Activated CD4-positive, alpha-beta T cell treated with anti-CD3 and anti-CD28 coated beads, Interleukin-2, amount 10 ng/mL, durations not matched to agents 24 days and 14 days (primary cell): ENCODE data around the gene MALAT1. TPM values are rescaled to one million over a fixed set of nuclear protein-coding genes. Genes with fewer than 3 reads are reported as not detected.

Source experiments
- DNase-seq: peaks from one replicate; pipeline ENCODE4 v3.0.0; 2022
- H3K27ac Mint-ChIP-seq: one replicate; pipeline ENCODE4 v1.8.0; 2022; ENCODE audit warnings: mild to moderate bottlenecking, mixed read lengths
- H3K27me3 Mint-ChIP-seq: one replicate; pipeline ENCODE4 v1.8.0; 2022; ENCODE audit warnings: mixed read lengths
- H3K36me3 Mint-ChIP-seq: one replicate; pipeline ENCODE4 v1.8.0; 2022; ENCODE audit warnings: low read depth, mild to moderate bottlenecking, mixed read lengths
- H3K4me1 Mint-ChIP-seq: one replicate; pipeline ENCODE4 v1.8.0; 2021; ENCODE audit warnings: mixed read lengths
- H3K4me3 Mint-ChIP-seq: one replicate; pipeline ENCODE4 v1.8.0; 2022; ENCODE audit warnings: mild to moderate bottlenecking, moderate library complexity, mixed read lengths
- H3K9me3 Mint-ChIP-seq: one replicate; pipeline ENCODE4 v1.8.0; 2021; ENCODE audit warnings: mixed read lengths
- intact Hi-C: fragments of 100-400 bp; cut with micrococcal nuclease; formaldehyde crosslinking; loops from one replicate; pipeline ENCODE4 v1.15.1; 2023
- total RNA-seq: library from RNA; stranded (reverse); gene quantifications from 2 replicates; pipeline ENCODE4 v1.2.3, GENCODE V29; 2022

MALAT1 gene
- total RNA-seq, 1 donor from 2014 or later, result 5,435 TPM

GRCh38 chr11:65525546-65526480, 27.0 kb downstream of the MALAT1 start:
- Mint-ChIP-seq H3K4me1 (peaks cover 56% of the 10 kb centered on the region), H3K36me3 (peaks cover 24% of the 10 kb centered on the region), H3K4me3 (peak overlapping the region; percentile 91), H3K27ac (peak overlapping the region; percentile 73), H3K27me3 (no peaks in the 10 kb centered on the region), H3K9me3 (no peaks in the 10 kb centered on the region)
- intact Hi-C loops, result no loop called here
- DNase-seq, result peak; percentile 56

GRCh38 chr11:65526744-65527143, 27.9 kb downstream of the MALAT1 start:
- peak overlapping the region; percentile 81 for H3K27ac Mint-ChIP-seq
- intact Hi-C loops, result no loop called here

GRCh38 chr11:65528819-65529350, 30.0 kb downstream of the MALAT1 start:
- no peak overlapping the region for H3K4me3 Mint-ChIP-seq
- H3K27me3 Mint-ChIP-seq, result no peaks in the 10 kb centered on the region
- no peak for DNase-seq
- peak overlapping the region; percentile 61 for H3K27ac Mint-ChIP-seq
- peaks cover 39% of the 10 kb centered on the region for H3K36me3 Mint-ChIP-seq
- intact Hi-C loops, result no loop called here
- H3K9me3 Mint-ChIP-seq, result no peaks in the 10 kb centered on the region
- peaks cover 33% of the 10 kb centered on the region for H3K4me1 Mint-ChIP-seq

More at GRCh38 chr11:65526744-65527143, 27.9 kb downstream of the MALAT1 start:
- peaks cover 53% of the 10 kb centered on the region for H3K4me1 Mint-ChIP-seq
- DNase-seq, result no peak
- H3K4me3 Mint-ChIP-seq, result peak overlapping the region; percentile 91
- no peaks in the 10 kb centered on the region for H3K27me3 Mint-ChIP-seq
- H3K36me3 Mint-ChIP-seq, result peaks cover 30% of the 10 kb centered on the region
- H3K9me3 Mint-ChIP-seq, result no peaks in the 10 kb centered on the region

GRCh38 chr11:65529475-65530156, 30.8 kb downstream of the MALAT1 start:
- no peak for DNase-seq
- intact Hi-C loops, result no loop called here
- Mint-ChIP-seq H3K27me3 (no peaks in the 10 kb centered on the region), H3K4me1 (peaks cover 26% of the 10 kb centered on the region), H3K27ac (no peak overlapping the region), H3K4me3 (no peak overlapping the region), H3K36me3 (peaks cover 43% of the 10 kb centered on the region), H3K9me3 (no peaks in the 10 kb centered on the region)

GRCh38 chr11:65530157-65530496, 31.3 kb downstream of the MALAT1 start:
- H3K27me3 Mint-ChIP-seq, result no peaks in the 10 kb centered on the region
- intact Hi-C loops, result no loop called here
- no peak overlapping the region for H3K27ac Mint-ChIP-seq
- peaks cover 26% of the 10 kb centered on the region for H3K4me1 Mint-ChIP-seq
- H3K36me3 Mint-ChIP-seq, result peaks cover 44% of the 10 kb centered on the region
- no peak for DNase-seq
- H3K4me3 Mint-ChIP-seq, result no peak overlapping the region
- no peaks in the 10 kb centered on the region for H3K9me3 Mint-ChIP-seq

- H3K9me3 Mint-ChIP-seq, result no peaks in the 10 kb centered on the region
- H3K36me3 Mint-ChIP-seq, result peaks cover 43% of the 10 kb centered on the region
- intact Hi-C loops, result no loop called here
- peaks cover 12% of the 10 kb centered on the region for H3K4me1 Mint-ChIP-seq
- H3K27ac Mint-ChIP-seq, result no peak overlapping the region
- DNase-seq, result no peak
- no peaks in the 10 kb centered on the region for H3K27me3 Mint-ChIP-seq
- no peak overlapping the region for H3K4me3 Mint-ChIP-seq
Observed at GRCh38 chr11:65532388-65533064, 33.7 kb downstream of the MALAT1 start.

GRCh38 chr11:65535102-65535501, 36.3 kb downstream of the MALAT1 start:
- H3K9me3 Mint-ChIP-seq, result no peaks in the 10 kb centered on the region
- H3K27me3 Mint-ChIP-seq, result no peaks in the 10 kb centered on the region
- no peak overlapping the region for H3K4me3 Mint-ChIP-seq
- peaks cover 35% of the 10 kb centered on the region for H3K36me3 Mint-ChIP-seq
- intact Hi-C loops, result no loop called here
- H3K4me1 Mint-ChIP-seq, result peaks cover 2% of the 10 kb centered on the region
- H3K27ac Mint-ChIP-seq, result no peak overlapping the region
- DNase-seq, result no peak

GRCh38 chr11:65536412-65537295, 37.8 kb downstream of the MALAT1 start:
- Mint-ChIP-seq H3K36me3 (peaks cover 27% of the 10 kb centered on the region), H3K9me3 (no peaks in the 10 kb centered on the region), H3K4me1 (peaks cover 5% of the 10 kb centered on the region), H3K27ac (no peak overlapping the region), H3K27me3 (no peaks in the 10 kb centered on the region), H3K4me3 (no peak overlapping the region)
- intact Hi-C loops, result no loop called here
- DNase-seq, result no peak

- intact Hi-C loops, result no loop called here
- Mint-ChIP-seq H3K4me3 (no peak overlapping the region), H3K27ac (no peak overlapping the region), H3K9me3 (no peaks in the 10 kb centered on the region), H3K4me1 (peaks cover 10% of the 10 kb centered on the region), H3K27me3 (no peaks in the 10 kb centered on the region), H3K36me3 (peaks cover 30% of the 10 kb centered on the region)
- DNase-seq, result no peak
Observed at GRCh38 chr11:65537296-65537597, 38.4 kb downstream of the MALAT1 start.

GRCh38 chr11:65537620-65538231, 38.9 kb downstream of the MALAT1 start:
- H3K36me3 Mint-ChIP-seq, result peaks cover 27% of the 10 kb centered on the region
- no peak overlapping the region for H3K27ac Mint-ChIP-seq

GRCh38 chr11:65538232-65538914, 39.5 kb downstream of the MALAT1 start:
- peaks cover 24% of the 10 kb centered on the region for H3K36me3 Mint-ChIP-seq
- DNase-seq, result no peak
- intact Hi-C loops, result no loop called here
- H3K27me3 Mint-ChIP-seq, result no peaks in the 10 kb centered on the region
- H3K27ac Mint-ChIP-seq, result no peak overlapping the region
- peak overlapping the region; percentile 41 for H3K4me3 Mint-ChIP-seq
- peaks cover 10% of the 10 kb centered on the region for H3K4me1 Mint-ChIP-seq
- no peaks in the 10 kb centered on the region for H3K9me3 Mint-ChIP-seq

More at GRCh38 chr11:65537620-65538231, 38.9 kb downstream of the MALAT1 start:
- intact Hi-C loops, result no loop called here
- no peak overlapping the region for H3K4me3 Mint-ChIP-seq
- no peak for DNase-seq
- no peaks in the 10 kb centered on the region for H3K9me3 Mint-ChIP-seq
- H3K27me3 Mint-ChIP-seq, result no peaks in the 10 kb centered on the region
- peaks cover 10% of the 10 kb centered on the region for H3K4me1 Mint-ChIP-seq

- Mint-ChIP-seq H3K9me3 (no peaks in the 10 kb centered on the region), H3K4me3 (no peak overlapping the region), H3K27ac (no peak overlapping the region), H3K4me1 (peaks cover 10% of the 10 kb centered on the region), H3K36me3 (peaks cover 28% of the 10 kb centered on the region), H3K27me3 (no peaks in the 10 kb centered on the region)
- DNase-seq, result no peak
- intact Hi-C loops, result no loop called here
Observed at GRCh38 chr11:65538915-65539743, 40.3 kb downstream of the MALAT1 start.
